ENCODE results near the gene WSB2.

The WSB2 gene

DNA sequence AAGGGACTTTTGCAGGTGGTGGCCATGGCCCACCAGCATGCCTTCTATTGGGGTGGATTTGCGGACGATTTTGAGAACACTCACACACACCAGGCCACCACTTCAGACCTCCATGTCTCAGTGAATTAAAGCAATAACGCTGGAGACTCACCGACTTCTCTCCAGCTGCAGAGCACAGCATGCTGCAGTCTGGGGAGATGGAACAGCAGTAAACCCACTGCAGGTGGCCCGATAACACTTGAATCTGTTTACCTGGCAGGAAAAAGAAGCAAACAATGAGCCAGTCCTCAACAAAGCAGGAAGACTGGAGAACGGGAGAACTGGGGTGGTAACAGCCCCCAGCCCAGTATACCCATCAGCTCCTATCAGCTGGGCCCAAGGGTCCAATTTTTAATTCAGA, 22.8 kb downstream of the WSB2 start:
- no peak for TF ChIP-seq POLR2AphosphoS5 (IDR thresholded peaks at IDR 0.05; ENCODE audit: low read depth, low read length)
- no peak for TF ChIP-seq SIN3A (IDR thresholded peaks at IDR 0.05; ENCODE audit: borderline replicate concordance, insufficient read depth, low read length)

DNA sequence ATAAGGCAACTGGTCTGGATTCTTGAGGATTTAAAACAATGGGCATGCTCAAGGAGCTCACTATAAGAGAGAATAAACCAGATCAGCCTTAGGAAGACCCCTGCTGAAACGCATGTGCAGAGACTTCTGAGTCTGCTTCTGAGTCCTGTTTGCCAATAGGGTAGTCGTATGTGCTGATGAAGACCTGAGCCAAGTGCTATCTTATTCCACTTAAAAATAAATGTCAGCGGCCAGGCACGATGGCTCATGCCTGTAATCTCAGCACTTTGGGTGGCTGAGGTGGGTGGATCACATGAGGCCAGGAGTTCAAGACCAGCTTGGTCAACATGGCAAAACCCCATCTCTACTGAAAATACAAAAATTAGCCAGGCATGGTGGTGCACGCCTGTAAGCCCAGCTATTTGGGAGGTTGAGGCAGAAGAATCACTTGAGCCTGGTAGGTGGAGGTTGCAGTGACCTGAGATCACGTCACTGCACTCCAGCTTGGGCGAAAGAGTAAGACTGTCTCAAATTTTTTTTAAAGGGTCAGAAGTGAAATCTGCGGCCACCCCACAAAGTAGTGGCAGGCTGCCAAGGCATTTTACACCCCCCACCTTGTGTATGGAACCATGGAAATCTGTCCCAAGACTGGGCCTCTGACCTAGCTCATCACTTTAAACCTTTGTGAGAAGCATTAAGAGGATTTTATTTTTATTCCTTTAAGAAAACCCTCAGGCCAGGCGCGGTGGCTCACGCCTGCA, 24.1 kb downstream of the WSB2 start:
- no peak for TF ChIP-seq TAF1 (IDR thresholded peaks at IDR 0.05; ENCODE audit: borderline replicate concordance, insufficient read depth, low read length)
- TF ChIP-seq FOXP2 (optimal IDR thresholded peaks at IDR 0.05; ENCODE audit: borderline replicate concordance, extremely low read depth, extremely low read length, insufficient read depth): no peak
- no peak for TF ChIP-seq SIN3A (IDR thresholded peaks at IDR 0.05; ENCODE audit: borderline replicate concordance, insufficient read depth, low read length)
- TF ChIP-seq POLR2AphosphoS5 (IDR thresholded peaks at IDR 0.05; ENCODE audit: low read depth, low read length): no peak
- TF ChIP-seq, protein P1, sequence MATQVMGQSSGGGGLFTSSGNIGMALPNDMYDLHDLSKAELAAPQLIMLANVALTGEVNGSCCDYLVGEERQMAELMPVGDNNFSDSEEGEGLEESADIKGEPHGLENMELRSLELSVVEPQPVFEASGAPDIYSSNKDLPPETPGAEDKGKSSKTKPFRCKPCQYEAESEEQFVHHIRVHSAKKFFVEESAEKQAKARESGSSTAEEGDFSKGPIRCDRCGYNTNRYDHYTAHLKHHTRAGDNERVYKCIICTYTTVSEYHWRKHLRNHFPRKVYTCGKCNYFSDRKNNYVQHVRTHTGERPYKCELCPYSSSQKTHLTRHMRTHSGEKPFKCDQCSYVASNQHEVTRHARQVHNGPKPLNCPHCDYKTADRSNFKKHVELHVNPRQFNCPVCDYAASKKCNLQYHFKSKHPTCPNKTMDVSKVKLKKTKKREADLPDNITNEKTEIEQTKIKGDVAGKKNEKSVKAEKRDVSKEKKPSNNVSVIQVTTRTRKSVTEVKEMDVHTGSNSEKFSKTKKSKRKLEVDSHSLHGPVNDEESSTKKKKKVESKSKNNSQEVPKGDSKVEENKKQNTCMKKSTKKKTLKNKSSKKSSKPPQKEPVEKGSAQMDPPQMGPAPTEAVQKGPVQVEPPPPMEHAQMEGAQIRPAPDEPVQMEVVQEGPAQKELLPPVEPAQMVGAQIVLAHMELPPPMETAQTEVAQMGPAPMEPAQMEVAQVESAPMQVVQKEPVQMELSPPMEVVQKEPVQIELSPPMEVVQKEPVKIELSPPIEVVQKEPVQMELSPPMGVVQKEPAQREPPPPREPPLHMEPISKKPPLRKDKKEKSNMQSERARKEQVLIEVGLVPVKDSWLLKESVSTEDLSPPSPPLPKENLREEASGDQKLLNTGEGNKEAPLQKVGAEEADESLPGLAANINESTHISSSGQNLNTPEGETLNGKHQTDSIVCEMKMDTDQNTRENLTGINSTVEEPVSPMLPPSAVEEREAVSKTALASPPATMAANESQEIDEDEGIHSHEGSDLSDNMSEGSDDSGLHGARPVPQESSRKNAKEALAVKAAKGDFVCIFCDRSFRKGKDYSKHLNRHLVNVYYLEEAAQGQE (IDR thresholded peaks at IDR 0.05; ENCODE audit: insufficient read depth in 1 of 2, low read depth in 2 of 2, low read length in 2 of 2): no peak

DNA sequence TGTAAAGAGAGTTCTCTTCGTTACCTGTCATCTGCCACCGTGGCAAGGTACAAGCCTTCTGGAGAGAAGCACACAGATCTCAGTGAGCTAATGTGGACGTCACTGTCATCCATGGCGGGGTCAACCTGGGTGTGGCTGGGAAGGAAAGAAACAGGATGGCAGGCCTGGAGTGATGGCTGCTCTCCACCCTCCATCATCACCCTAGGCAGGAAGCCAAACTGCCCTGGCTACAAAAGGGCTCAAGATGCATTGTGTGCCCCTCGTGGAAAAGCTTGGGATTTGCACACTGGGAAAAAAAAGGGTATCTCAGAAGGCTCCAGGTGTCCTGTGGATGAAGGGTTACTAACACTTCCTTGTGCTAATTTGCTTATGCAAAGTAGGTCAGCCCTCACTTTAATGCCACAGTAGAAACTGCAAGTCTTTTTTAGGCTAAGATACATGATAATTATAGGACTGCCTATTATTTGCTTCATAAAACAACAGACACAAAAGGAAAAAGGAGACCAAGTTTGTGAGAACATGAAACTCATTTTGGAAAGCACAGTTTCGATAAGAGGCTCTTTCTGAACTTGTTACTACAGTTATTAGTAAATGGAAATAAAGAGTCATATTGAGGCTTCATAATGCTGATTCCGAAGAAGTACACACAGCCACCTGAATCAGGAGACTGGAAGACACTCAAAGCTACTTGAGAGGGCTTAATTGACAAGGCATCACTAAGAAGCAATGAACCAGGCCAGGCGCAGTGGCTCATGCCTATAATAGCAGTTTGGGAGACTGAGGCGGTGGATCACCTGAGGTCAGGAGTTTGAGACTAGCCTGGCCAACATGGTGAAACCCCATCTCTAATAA, 25.6 kb downstream of the WSB2 start:
- no peak for TF ChIP-seq SIN3A (IDR thresholded peaks at IDR 0.05; ENCODE audit: borderline replicate concordance, insufficient read depth, low read length)
- no peak for TF ChIP-seq FOXP2 (optimal IDR thresholded peaks at IDR 0.05; ENCODE audit: borderline replicate concordance, extremely low read depth, extremely low read length, insufficient read depth)

DNA sequence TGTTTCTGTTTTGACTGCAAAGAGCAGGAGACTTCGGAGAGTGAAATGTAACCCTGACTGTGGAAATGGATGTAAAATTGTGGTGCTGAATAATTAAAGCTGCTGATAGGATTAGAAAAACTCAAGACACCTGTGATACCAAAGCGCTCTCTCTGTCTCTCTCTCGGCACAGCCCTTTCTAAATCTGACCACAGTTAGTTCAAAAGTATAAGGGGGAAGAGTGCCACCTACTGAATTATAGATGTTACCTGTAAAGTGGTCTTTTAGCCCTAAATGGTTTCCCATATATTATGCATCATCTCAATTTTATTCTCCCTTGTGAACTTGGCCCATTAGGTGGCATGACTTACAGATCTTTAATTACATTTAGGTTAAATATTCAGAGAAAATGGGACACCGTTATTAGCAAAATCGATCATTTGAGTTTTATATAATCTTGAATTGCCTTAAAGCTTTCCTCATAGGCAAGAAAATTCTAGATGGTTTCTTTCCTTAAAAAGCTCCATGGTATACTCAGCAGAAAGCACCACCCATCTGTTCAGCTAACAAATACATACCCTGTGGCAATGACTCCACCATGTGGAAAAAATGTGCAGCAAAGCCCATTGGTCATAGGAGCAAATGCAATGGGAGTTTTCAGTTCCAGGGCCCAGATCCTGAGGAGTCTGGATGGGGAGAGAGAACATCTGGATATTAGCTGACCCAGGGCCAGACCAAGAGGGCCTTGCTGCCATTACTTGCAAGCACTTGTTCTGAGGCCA, 26.4 kb downstream of the WSB2 start:
- no peak for TF ChIP-seq POLR2AphosphoS5 (IDR thresholded peaks at IDR 0.05; ENCODE audit: low read depth, low read length)
- TF ChIP-seq SIN3A (IDR thresholded peaks at IDR 0.05; ENCODE audit: borderline replicate concordance, insufficient read depth, low read length): no peak
- TF ChIP-seq TAF1 (IDR thresholded peaks at IDR 0.05; ENCODE audit: borderline replicate concordance, insufficient read depth, low read length): no peak
- TF ChIP-seq, protein P1 (IDR thresholded peaks at IDR 0.05; ENCODE audit: insufficient read depth in 1 of 2, low read depth in 2 of 2, low read length in 2 of 2): no peak
- no peak for TF ChIP-seq FOXP2 (optimal IDR thresholded peaks at IDR 0.05; ENCODE audit: borderline replicate concordance, extremely low read depth, extremely low read length, insufficient read depth)

DNA sequence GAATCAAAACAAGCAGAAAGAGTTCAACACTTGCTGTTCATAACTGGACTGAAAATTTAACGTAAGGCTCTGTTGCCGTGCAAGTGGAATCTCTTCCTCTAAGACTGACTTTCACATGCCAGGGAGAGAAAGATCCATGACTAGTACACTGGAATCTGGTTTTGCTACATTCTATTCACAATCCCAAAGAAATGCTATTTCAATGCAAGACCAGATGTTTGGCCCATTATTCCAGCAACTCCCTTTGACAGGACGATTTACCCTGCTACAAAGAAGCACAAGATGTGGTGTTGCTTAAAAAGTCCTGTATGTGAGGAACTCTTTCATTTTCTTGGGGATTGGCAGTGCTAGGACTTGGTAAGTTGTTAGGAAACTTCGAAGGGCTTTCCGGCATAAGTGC, 27.1 kb downstream of the WSB2 start:
- TF ChIP-seq FOXP2 (optimal IDR thresholded peaks at IDR 0.05; ENCODE audit: borderline replicate concordance, extremely low read depth, extremely low read length, insufficient read depth) (no peak), SIN3A (IDR thresholded peaks at IDR 0.05; ENCODE audit: borderline replicate concordance, insufficient read depth, low read length) (no peak), TAF1 (IDR thresholded peaks at IDR 0.05; ENCODE audit: borderline replicate concordance, insufficient read depth, low read length) (no peak), POLR2AphosphoS5 (IDR thresholded peaks at IDR 0.05; ENCODE audit: low read depth, low read length) (no peak)
- TF ChIP-seq, protein P1 (IDR thresholded peaks at IDR 0.05; ENCODE audit: insufficient read depth in 1 of 2, low read depth in 2 of 2, low read length in 2 of 2): no peak
